ENCODE measurements around the gene TARBP1.

- TF ChIP-seq EZH2 (IDR thresholded peaks at IDR 0.05; ENCODE audit: borderline replicate concordance, low read depth, low read length, severe bottlenecking): no peak
- no peak for TF ChIP-seq CTCF (IDR thresholded peaks at IDR 0.05; ENCODE audit: borderline replicate concordance, extremely low read depth, low read length, poor library complexity, severe bottlenecking)
These were observed 123.0 kb downstream of the TARBP1 start for GRCh38 chr1:234355782-234356510.
